GM10266 (cell line): ENCODE results near the gene DDX17.

Experiments used
- DNase-seq: peaks from one replicate; pipeline ENCODE4 v3.0.0; 2012; ENCODE audit errors: extremely low spot score
- TF ChIP-seq, protein P1 (sequence below): IDR thresholded peaks from 2 replicates; pipeline ENCODE4 v1.5.1; 2012; ENCODE audit warnings: mild to moderate bottlenecking, low read depth; ENCODE audit not compliant: control insufficient read depth, insufficient read depth; ENCODE audit errors: missing control alignments

DDX17 gene

DNA sequence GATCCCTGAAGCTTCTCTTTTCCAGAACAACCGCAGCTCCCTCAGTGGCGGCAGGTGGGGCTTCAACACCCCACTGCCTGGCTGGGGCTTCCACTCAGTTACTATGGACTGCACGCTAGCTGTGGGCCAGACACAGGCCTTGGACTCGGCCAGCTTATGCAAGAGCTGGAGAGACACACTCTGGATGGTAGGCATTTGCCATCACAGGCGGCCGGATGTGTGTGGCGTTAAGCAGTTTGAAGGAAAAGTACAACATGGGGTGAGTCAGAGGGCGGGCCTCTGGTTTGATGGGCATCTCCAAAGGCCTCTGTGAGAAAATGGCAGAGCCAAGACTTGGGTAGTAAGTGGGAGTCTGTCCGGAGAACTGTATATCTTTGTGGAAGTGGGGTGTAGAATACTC is 68.7 kb downstream of the DDX17 start:
- TF ChIP-seq, protein P1, sequence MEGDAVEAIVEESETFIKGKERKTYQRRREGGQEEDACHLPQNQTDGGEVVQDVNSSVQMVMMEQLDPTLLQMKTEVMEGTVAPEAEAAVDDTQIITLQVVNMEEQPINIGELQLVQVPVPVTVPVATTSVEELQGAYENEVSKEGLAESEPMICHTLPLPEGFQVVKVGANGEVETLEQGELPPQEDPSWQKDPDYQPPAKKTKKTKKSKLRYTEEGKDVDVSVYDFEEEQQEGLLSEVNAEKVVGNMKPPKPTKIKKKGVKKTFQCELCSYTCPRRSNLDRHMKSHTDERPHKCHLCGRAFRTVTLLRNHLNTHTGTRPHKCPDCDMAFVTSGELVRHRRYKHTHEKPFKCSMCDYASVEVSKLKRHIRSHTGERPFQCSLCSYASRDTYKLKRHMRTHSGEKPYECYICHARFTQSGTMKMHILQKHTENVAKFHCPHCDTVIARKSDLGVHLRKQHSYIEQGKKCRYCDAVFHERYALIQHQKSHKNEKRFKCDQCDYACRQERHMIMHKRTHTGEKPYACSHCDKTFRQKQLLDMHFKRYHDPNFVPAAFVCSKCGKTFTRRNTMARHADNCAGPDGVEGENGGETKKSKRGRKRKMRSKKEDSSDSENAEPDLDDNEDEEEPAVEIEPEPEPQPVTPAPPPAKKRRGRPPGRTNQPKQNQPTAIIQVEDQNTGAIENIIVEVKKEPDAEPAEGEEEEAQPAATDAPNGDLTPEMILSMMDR: no peak
- no peak for DNase-seq

DNA sequence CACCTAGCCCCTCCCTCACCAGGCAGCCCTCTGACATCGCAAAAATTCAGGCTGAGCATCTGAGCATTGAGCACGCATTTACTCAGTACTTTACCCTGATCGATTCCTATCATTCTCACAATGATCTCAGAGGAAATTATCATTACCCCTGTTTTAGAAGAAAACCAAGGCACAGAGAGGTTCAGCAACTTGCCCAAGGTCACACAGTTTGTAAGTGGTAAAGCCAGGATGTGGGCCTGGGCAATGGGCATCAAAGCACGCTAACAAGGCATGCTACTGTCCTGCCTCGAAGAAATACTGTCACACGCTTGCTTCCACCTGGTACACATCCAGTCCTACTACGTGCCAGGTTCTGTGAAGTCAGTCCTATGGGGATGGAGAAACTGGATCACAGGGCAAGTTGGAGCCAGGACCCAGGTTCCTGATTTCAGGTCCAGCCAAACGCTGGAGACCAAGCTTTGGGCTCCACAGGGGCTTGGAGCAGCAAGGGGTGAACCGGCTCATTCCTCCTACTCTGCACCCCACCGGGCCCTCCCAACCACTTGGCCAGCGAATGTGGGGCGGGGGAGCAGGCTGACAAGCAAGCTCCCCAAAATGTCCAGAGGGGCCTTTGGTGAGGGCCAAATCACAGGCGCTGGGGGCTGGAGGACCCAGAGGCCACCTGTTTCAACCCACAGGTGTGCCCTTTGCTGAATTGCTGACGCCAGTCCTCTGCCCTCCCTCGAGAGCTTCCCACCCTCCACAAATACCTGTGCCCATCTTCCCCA is 69.3 kb downstream of the DDX17 start:
- no peak for DNase-seq
- TF ChIP-seq, protein P1: no peak

DNA sequence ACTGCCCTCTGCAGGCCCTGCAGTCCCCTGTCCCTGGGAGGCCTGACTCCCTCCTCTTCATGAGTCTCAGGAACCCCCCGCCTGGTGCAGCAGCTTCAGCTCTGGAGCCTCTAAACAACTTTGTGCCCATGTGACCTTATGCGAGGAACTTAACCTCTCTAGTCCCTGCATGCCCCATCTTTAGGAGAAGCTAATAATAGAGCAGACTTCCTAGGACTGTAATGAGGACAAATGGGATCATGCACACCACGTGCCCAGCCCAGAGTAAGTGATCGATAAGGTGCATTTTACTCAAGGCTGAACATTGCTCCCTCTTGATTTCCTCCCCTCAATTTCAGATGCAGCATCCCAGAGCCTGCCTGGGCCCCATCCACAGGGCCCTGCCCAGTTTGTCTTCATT is 70.1 kb downstream of the DDX17 start:
- TF ChIP-seq, protein P1: no peak
- no peak for DNase-seq

DNA sequence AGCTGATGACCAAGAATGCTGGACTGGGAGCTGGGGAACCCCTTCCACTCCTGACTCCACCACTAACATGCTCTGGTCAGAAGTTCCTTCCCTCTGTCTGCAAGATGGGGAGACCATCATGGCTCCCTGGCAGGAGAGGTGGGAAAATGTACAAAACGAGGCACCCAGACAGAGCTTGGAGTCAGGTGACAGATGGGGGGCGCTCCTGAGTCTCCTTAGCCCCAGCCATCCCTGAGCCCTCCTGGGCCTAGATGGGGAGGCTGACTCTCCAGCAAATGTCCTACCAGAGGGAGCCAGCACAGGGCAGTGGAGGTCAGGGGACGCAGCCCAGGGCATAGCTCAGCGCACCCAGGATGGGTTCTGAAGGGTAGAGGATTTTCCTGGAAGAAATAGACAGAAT is 71.1 kb downstream of the DDX17 start:
- TF ChIP-seq, protein P1: no peak
- DNase-seq: no peak

DNA sequence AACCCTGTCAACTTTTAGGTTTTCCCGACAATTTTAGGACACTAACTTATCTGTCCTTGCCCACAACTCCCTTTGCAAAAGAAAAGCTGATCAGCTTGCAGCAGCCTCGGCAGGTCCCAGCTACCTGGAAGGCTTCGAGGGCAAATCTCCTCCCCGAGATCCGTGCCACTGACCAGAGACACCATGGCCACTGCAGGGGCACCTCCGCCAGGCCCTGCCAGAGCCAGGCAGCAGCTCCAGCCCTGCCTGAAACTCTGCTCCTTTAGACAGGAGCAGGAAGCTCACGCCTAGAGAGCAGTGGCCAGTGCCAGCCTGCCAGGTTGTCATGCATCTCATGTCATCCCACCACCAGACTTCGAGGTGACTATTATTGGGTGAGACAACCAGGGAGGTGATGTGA is 72.2 kb downstream of the DDX17 start:
- TF ChIP-seq, protein P1: no peak
- no peak for DNase-seq
